ENCODE data around the gene ZNF320.
"Not testable (repeated sequence)": the region's sequence is repeated elsewhere in the genome, so short reads cannot be mapped to it uniquely, and the experiment has no call there.

Gene ZNF320

GRCh38 chr19:52897138-52897935 lies at the start of gene ZNF320:
Gene ZNF320 (minus strand): TSS chr19:52897635. CDS start chr19:52890255, 7,380 bp downstream.
- Mint-ChIP-seq H3K9me3 (no peaks in the 10 kb centered on the region), H3K4me1 (peaks cover 23% of the 10 kb centered on the region), H3K36me3 (ENCODE audit: low read depth) (peaks cover 29% of the 10 kb centered on the region), H3K4me3 (peak within 1 kb of the TSS; percentile 97 to 99 (median 98)), H3K27ac (peak within 1 kb of the TSS; percentile 95 to 97 (median 95)), H3K27me3 (ENCODE audit: low read depth) (no peaks in the 10 kb centered on the region)
- no peak for TF ChIP-seq CTCF (IDR thresholded peaks at IDR 0.05; ENCODE audit: unreplicated experiment in 3 of 3)

- Mint-ChIP-seq H3K4me1 (peaks cover 21% of the 10 kb centered on the region), H3K4me3 (peak overlapping the region; percentile 30 to 67 (median 51)), H3K36me3 (ENCODE audit: low read depth) (peaks cover 51% of the 10 kb centered on the region)
Measured at GRCh38 chr19:52946322-52947310, 49.2 kb upstream of the ZNF320 start.

GRCh38 chr19:52945652-52946321 lies 48.4 kb upstream of the ZNF320 start:
- Mint-ChIP-seq H3K4me1 (peaks cover 27% of the 10 kb centered on the region), H3K27ac (peak overlapping the region; percentile 90 to 95 (median 93)), H3K36me3 (ENCODE audit: low read depth) (peaks cover 43% of the 10 kb centered on the region), H3K27me3 (ENCODE audit: low read depth) (no peaks in the 10 kb centered on the region), H3K4me3 (peak overlapping the region in 2 of 3 experiments; percentile 51 to 67), H3K9me3 (peaks cover 38% of the 10 kb centered on the region)
- TF ChIP-seq CTCF (IDR thresholded peaks at IDR 0.05; ENCODE audit: unreplicated experiment in 3 of 3), result no peak

More at GRCh38 chr19:52946322-52947310, 49.2 kb upstream of the ZNF320 start:
- no peak for TF ChIP-seq CTCF (IDR thresholded peaks at IDR 0.05; ENCODE audit: unreplicated experiment in 3 of 3)
- peak overlapping the region; percentile 57 to 93 (median 90) for H3K27ac Mint-ChIP-seq
- no peaks in the 10 kb centered on the region for H3K27me3 Mint-ChIP-seq (ENCODE audit: low read depth)
- peaks cover 46% of the 10 kb centered on the region for H3K9me3 Mint-ChIP-seq

- H3K4me3 Mint-ChIP-seq, result peak overlapping the region; percentile 14 to 54 (median 16)
- H3K4me1 Mint-ChIP-seq, result peaks cover 27% of the 10 kb centered on the region
- H3K27ac Mint-ChIP-seq, result peak overlapping the region; percentile 90 to 95 (median 93)
- H3K27me3 Mint-ChIP-seq (ENCODE audit: low read depth), result not testable (repeated sequence)
- peaks cover 29% of the 10 kb centered on the region for H3K9me3 Mint-ChIP-seq
- H3K36me3 Mint-ChIP-seq (ENCODE audit: low read depth), result peaks cover 34% of the 10 kb centered on the region
Measured at GRCh38 chr19:52944703-52945493, 47.5 kb upstream of the ZNF320 start.

- peak overlapping the region; percentile 90 to 95 (median 93) for H3K27ac Mint-ChIP-seq
- peaks cover 26% of the 10 kb centered on the region for H3K36me3 Mint-ChIP-seq (ENCODE audit: low read depth)
- no peaks in the 10 kb centered on the region for H3K27me3 Mint-ChIP-seq (ENCODE audit: low read depth)
- TF ChIP-seq CTCF (IDR thresholded peaks at IDR 0.05; ENCODE audit: unreplicated experiment in 3 of 3), result no peak
- H3K9me3 Mint-ChIP-seq, result peaks cover 23% of the 10 kb centered on the region
- peak overlapping the region in 1 of 3 experiments; percentile 11 for H3K4me3 Mint-ChIP-seq
- H3K4me1 Mint-ChIP-seq, result peaks cover 27% of the 10 kb centered on the region
Measured at GRCh38 chr19:52943884-52944643, 46.6 kb upstream of the ZNF320 start.
